Measurements from ENCODE around the gene THADA.

The THADA gene

GRCh38 chr2:43218155-43218701 is 377.6 kb downstream of the THADA start:
- no peak for DNase-seq

GRCh38 chr2:43217228-43218154 is 378.3 kb downstream of the THADA start:
- peak; percentile 4 for DNase-seq

GRCh38 chr2:43216629-43217028 is 379.2 kb downstream of the THADA start:
- no peak for DNase-seq

GRCh38 chr2:43215673-43216255 is 380.1 kb downstream of the THADA start:
- no peak for DNase-seq

GRCh38 chr2:43214253-43214652 is 381.6 kb downstream of the THADA start:
- DNase-seq, result no peak

- no peak for DNase-seq
Measured at GRCh38 chr2:43212931-43213330, 382.9 kb downstream of the THADA start.

- no peak for DNase-seq
Measured at GRCh38 chr2:43212216-43212835, 383.5 kb downstream of the THADA start.

GRCh38 chr2:43210467-43211303 is 385.2 kb downstream of the THADA start:
- DNase-seq, result no peak

- no peak for DNase-seq
Measured at GRCh38 chr2:43210125-43210466, 385.7 kb downstream of the THADA start.

GRCh38 chr2:43209204-43209717 is 386.6 kb downstream of the THADA start:
- DNase-seq, result no peak

- DNase-seq, result no peak
Measured at GRCh38 chr2:43207553-43208300, 388.1 kb downstream of the THADA start.

GRCh38 chr2:43206602-43207001 is 389.2 kb downstream of the THADA start:
- no peak for DNase-seq

- DNase-seq, result no peak
Measured at GRCh38 chr2:43203373-43203772, 392.5 kb downstream of the THADA start.

- no peak for DNase-seq
Measured at GRCh38 chr2:43202289-43202688, 393.5 kb downstream of the THADA start.

GRCh38 chr2:43201497-43201896 is 394.3 kb downstream of the THADA start:
- DNase-seq, result no peak

- no peak for DNase-seq
Measured at GRCh38 chr2:43201016-43201415, 394.8 kb downstream of the THADA start.

- DNase-seq, result no peak
Measured at GRCh38 chr2:43199492-43200488, 396.0 kb downstream of the THADA start.

- DNase-seq, result no peak
Measured at GRCh38 chr2:43198263-43198662, 397.6 kb downstream of the THADA start.

GRCh38 chr2:43197588-43197896 is 398.3 kb downstream of the THADA start:
- DNase-seq, result no peak

- no peak for DNase-seq
Measured at GRCh38 chr2:43196768-43197587, 398.9 kb downstream of the THADA start.
